Stimulated activated CD8-positive, alpha-beta memory T cell treated with anti-CD3 and anti-CD28 coated beads, Interleukin-7, amount 100 ng/mL, for 48 hours (primary cell): ENCODE results near the gene TMEM232.

Experiments
- DNase-seq, 2 donors: peaks; one replicate each; pipeline ENCODE4 v3.0.0-alpha.2; 2020; ENCODE audit warnings: low read depth in 1 of 2; ENCODE audit errors: extremely low read depth in 1 of 2

The TMEM232 gene

DNA sequence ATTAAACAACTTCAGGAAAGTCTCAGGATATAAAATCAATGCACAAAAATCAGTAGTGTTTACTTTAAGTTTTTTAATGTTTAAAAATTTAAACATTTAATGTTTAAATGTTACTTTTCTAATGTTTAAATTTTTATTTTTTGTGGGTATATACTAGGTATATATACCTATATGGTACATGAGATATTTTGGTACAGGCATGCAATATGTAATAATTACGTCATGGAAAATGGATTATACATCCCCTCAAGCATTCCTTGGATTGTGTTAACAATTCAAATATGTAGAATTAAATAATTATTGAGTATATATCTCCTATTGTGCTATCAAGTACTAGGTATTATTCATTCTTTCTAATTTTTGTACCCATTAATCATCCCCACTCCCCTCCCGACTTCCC is 291.3 kb downstream of the TMEM232 start:
- no peak for DNase-seq

DNA sequence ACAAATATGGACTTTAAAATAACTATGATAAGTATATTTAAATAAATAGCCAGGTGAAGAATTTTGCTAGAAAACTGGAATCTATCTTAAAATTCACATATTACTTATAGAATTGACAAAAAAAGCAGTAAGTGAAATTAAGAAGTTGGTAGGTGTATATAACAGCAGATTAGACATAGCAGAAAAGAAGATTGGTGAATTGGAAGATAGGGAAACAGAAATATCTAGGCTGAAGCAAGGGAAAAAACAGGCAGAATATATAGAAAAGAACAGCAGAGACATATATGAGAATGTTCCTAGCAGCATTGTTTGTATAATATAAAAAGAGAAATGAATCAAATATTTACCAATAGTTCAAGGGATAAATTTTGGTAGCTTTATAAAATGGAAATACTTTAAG is 294.9 kb downstream of the TMEM232 start:
- no peak for DNase-seq

DNA sequence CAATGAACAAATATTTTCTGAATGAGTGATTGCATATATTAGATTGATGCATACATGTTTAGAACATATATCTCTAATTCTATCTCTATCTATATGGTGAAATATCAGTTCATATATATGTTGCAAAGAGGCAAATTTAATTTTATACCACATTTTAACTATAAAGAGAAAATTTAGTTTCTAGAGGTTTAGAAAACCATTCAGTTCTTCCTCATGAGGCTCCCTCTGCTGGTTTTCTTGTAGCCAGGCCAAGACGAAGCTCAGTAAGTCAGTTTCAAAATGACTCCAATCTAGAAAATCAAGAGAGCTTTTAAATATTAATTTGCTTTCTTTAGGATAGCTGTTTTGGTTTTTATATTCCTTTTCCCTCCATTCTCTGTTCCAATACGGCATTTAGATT is 312.1 kb downstream of the TMEM232 start:
- DNase-seq: no peak

DNA sequence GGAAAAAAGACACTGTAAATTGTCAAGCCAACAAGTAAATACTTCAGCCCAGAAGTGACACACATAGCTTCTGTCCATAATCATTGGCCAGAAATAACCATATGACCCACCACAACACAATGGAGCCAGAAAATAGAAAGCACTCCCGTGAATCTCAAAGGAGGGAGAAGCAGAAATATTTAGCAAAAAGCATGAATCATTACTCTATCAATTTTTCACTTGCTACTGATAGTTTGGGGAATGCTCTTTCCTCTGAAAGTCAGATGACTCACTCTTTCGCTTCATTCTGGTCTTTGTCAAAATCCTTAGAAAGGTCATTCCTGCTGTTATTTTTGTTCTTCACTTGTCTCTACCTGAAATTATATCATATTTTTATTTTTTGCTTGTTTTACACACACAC is 312.6 kb downstream of the TMEM232 start:
- DNase-seq: no peak

DNA sequence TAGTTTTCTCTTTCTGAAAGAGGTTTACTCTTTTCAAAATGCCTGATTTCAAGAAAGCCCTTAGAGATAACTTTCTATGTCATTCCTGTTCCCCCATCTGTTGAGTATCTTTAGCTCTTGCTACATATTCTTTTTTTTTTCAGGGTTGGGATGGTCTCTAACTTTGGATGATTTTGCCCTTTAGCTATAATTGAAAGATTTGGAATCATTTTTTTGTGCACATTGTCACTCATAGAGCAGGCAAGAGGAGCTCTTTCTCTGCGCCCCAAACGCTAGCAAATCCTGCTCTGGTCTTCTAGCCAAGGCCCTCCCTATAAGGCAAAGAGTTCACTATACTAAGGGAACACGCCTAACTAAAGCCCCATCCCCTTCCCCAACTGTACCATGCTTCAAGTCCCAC is 316.9 kb downstream of the TMEM232 start:
- no peak for DNase-seq

DNA sequence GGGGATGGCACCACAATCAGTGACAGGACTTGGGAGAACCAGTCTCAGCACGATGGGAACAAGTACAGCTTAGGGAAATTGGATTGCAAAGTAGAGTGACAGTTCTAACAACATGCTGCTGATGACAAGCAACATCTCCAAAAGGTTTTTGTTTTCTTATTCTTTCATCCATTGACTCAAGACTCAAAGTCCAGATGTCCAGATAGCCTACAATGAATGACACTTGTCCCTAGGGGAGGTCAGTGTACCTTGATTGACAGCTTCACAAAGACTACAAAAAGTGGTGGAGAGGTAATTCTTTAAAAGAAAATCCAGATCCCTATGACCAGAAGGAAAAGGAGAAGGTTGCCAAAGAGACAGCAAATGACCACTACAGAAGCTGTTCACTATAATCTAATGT is 323.9 kb downstream of the TMEM232 start:
- DNase-seq: no peak

DNA sequence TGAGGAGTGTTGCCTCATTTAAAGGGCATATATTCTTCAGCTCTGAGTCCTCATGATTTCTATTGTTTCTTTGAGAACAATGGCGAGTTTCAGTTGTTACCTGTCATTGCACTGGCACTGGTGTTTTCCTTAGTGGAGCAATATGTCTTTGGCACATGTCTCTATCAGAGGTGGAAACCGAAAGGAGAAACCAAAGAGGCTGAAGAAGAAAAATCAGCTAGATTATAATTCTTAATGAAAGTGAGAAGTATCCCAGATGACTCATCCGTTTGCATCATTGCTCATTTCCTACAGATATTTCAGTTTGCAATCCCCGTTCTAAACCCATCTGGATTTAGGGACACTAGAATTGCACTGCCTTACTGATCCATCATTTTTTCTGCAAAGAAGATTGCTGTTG is 324.6 kb downstream of the TMEM232 start:
- no peak for DNase-seq

DNA sequence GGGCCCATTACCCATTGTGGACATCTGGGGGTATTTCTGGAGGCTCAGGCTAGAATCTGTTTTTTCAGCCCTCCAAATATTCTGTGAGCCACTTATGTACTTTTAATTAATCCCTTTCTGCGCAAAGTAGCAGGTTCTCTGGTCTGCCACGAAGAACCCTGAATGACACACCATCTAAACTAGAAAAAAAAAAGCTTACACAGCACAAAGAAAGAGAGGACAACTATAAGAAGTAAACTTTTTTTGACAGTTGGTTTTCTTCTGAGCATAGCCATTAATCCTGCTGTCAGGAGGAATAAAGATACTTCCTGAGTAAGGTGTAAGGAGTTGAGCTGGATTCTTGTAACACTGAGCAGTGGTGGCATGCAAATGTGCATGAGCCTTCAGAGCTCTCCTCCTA is 327.5 kb downstream of the TMEM232 start:
- DNase-seq: no peak

DNA sequence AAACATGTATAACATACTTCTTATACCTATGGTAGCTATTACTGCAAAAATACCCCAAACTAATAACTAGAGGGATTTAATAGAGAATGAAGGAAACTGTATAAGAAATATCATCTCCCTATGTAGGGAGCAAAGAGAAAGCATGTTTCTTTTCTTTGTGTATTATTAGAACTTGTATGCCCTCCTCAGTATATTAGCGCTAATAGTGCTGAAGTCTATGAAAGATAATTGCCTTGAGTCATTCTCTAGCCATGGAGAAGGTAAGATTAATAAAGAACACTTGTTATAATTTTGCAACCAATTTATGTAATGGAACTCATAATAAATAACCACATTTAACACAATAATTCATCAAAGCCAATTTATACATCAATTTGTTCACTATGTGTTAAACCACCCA is 329.2 kb downstream of the TMEM232 start:
- DNase-seq: no peak

DNA sequence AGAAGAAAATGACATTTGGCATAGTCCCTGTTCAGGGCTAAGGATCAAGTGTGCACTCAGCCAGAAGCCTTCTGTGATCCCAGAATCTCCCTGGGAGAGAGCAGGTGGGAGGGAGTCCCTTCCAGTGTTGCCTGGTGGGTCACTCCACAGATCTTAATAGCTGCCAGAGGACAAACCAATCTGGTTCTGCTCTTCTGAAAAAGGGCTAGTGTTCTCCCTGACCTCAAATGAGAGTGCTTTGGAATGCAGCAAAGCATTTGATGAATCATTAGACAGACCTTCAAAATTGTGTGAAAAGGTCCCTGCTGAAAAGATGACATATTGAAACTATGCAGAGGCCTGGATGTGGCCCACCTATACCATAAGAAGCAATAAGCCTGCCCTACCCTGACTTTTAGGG is 339.7 kb downstream of the TMEM232 start:
- DNase-seq: no peak

DNA sequence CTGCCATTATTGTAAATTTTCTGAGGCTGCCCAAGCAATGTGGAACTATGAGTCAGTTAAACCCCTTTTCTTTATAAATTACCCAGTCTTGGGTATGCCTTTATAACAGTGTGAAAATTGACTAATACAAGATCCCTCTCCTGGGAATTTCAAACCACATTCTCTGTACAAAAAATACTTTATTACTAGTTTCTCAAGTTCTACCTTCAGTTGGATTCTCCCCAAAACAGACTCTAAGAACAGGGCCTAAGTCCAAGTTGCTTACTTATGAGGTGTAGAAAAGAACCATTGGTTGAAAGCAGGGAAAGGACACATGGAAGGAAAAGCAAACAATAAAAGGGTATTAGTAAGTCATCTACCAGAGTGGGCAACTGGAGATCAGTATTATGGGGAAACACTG is 343.2 kb downstream of the TMEM232 start:
- no peak for DNase-seq

DNA sequence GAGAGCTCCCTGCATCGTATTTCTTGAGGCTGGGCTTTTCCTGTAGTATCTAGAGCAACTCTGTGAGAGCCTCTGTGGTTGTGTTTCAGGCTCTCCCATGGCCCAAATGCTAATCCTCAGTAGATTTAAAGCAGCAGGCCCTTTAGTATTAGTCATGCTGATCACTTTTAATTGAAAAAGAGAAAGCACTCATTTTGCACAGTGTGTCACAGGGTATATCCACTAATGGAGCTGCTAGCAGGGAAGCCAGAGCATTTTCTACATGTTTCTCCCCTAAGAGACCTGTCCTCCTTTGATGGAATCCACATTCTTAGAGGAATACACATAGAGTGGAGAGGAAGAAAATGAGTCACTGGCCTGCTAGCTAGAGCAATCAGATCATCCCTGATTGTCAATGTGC is 348.5 kb downstream of the TMEM232 start:
- no peak for DNase-seq

DNA sequence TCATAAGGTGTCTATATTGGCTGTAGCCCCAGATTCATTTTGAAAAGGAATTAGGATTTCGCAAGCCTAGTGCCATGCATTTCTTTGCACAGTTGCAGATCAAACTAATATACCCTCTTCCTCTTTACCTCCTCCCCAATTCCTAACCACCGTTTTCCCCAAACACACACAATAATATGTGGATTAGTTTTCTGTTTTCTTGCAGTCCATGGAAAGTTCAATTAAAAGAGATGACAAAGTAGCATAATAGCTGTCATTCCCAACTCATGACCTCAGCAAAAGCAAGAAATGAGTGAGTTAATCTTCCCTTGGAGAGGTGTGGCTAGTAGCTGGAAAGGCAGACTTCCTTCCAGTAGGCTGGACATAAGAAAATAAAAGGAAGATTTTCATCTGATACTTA is 349.1 kb downstream of the TMEM232 start:
- DNase-seq: no peak

DNA sequence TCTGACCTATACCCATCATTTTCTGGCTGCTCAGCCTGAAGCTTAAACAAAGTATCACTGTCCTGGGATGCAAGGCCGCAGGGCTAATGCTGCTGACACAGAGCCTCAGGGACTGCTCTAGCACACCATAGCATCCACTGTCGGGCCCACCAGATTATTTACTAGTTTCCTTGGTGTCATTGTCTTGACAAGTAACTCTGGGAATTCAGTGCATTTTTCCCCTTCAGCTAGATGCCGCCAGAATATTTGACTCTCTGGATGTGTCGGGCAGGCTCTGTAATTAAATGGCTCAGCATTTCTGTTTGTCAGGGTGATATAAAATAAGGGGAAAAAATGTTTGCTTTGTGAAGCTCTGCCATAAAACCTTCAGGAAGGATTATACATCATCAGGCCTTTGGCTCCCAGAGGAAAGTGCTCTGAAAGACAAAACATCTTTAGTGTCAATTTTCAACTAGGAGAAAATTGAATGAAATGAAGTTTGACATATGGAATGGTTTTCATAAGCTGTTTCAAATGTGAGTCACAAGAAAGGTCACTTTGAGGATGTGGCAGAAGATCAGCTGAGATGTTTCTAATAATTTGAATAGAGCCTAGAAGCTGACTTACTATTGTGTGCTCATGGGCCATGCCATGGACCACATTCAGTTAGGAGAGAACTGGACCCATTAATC is 350.1 kb downstream of the TMEM232 start:
- DNase-seq: no peak

DNA sequence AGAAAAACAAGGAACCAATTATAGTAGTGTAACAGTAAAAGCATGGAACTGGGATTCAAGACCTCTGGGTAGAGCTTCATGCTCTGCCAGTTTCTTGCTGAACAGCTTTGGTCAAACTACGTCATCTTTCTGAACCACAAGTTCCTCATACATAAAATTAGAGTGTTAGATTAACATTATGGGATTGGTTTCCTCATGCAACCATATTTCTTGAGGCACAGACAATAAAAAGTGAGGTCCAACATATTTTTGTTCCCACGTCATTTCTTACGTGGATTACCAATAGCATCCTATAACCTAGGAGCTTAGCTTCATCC is 354.8 kb downstream of the TMEM232 start:
- DNase-seq: no peak

DNA sequence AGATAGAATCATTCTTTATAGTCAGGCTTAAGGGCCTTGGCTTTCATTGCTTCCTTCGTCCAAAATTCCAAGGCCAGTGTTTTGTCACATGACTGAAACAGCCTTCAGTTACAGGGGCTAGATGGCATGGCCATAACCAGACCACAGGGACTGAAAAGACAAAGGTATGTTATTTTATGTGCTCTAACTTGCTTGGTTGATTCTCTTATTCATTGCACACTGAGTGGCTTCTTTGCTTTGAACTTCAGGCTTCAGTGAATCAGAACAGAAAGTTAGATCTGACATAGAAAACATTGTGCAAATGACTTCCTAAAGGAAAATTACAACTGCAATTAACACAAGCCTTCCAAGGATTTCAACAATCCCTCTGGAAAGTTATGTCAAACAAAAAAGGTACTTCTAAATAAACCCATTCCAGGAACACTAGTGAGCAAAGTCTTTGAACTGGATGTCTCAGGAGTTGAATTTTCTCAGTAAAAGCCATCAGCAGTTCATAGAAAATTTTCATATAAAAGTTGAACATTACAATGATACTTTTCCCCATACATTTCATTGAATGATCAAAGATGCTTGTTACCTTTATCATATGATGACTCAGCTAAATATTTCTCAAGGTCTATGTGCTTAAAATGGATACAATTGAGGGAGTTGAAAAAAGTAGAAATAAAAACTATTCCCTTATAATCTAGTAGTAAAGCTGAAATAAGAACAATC is 355.3 kb downstream of the TMEM232 start:
- no peak for DNase-seq
